SU-DHL-6 (cell line): ENCODE results near the gene SLC39A11.

Source experiments
- CTCF ChIP-seq: fragments of 200-600 bp; sonication (generic); IDR thresholded peaks from one replicate; pipeline ENCODE4 v1.5.1; 2017; ENCODE audit warnings: antibody characterized with exemption, mild to moderate bottlenecking, low read length, moderate library complexity; ENCODE audit not compliant: insufficient read depth, poor library complexity, severe bottlenecking
- EZH2phosphoT487 ChIP-seq: fragments of 200-600 bp; sonication (generic), shearing (Covaris generic); conservative IDR thresholded peaks from 2 replicates; pipeline ENCODE4 v1.6.1; 2018; ENCODE audit warnings: mild to moderate bottlenecking, antibody characterized with exemption, low read length, moderate library complexity, mixed read lengths

- TF ChIP-seq CTCF (no peak), EZH2phosphoT487 (no peak)
These were observed 85.1 kb downstream of the SLC39A11 start for GRCh38 chr17:73007407-73007806.
